GM21528 (cell line): ENCODE data around the gene POLK.
"Not testable (repeated sequence)": the region's sequence is repeated elsewhere in the genome, so short reads cannot be mapped to it uniquely, and the experiment has no call there.

Source experiments
- ATAC-seq: cut with Tn5 transposase; IDR thresholded peaks from one replicate; pipeline ENCODE4 v1.9.1; 2021; ENCODE audit warnings: mild to moderate bottlenecking, moderate library complexity; ENCODE audit not compliant: unreplicated experiment, low FRiP score

POLK gene

GRCh38 chr5:75545131-75545530 is 33.4 kb downstream of the POLK start:
- ATAC-seq, result no peak

- ATAC-seq, result no peak
Observed at GRCh38 chr5:75546830-75547229, 35.1 kb downstream of the POLK start.

GRCh38 chr5:75547812-75548211 is 36.1 kb downstream of the POLK start:
- ATAC-seq, result no peak

GRCh38 chr5:75550597-75550996 is 38.9 kb downstream of the POLK start:
- ATAC-seq, result no peak

GRCh38 chr5:75551471-75551870 is 39.8 kb downstream of the POLK start:
- ATAC-seq, result no peak

- no peak for ATAC-seq
Observed at GRCh38 chr5:75552764-75553163, 41.1 kb downstream of the POLK start.

- ATAC-seq, result no peak
Observed at GRCh38 chr5:75553358-75553757, 41.7 kb downstream of the POLK start.

GRCh38 chr5:75558221-75558620 is 46.5 kb downstream of the POLK start:
- ATAC-seq, result no peak

GRCh38 chr5:75558981-75559632 is 47.4 kb downstream of the POLK start:
- no peak for ATAC-seq

GRCh38 chr5:75560655-75561054 is 49.0 kb downstream of the POLK start:
- ATAC-seq, result not testable (repeated sequence)

GRCh38 chr5:75565991-75566709 is 54.5 kb downstream of the POLK start:
- peak; percentile 6 for ATAC-seq

- peak; percentile 77 for ATAC-seq
Observed at GRCh38 chr5:75566710-75567309, 55.1 kb downstream of the POLK start.

GRCh38 chr5:75567710-75568109 is 56.0 kb downstream of the POLK start:
- ATAC-seq, result no peak

GRCh38 chr5:75568202-75568601 is 56.5 kb downstream of the POLK start:
- ATAC-seq, result no peak

- ATAC-seq, result no peak
Observed at GRCh38 chr5:75571547-75571946, 59.9 kb downstream of the POLK start.

- peak; percentile 21 for ATAC-seq
Observed at GRCh38 chr5:75574791-75575190, 63.1 kb downstream of the POLK start.

GRCh38 chr5:75578280-75578679 is 66.6 kb downstream of the POLK start:
- ATAC-seq, result not testable (repeated sequence)

GRCh38 chr5:75584641-75585040 is 73.0 kb downstream of the POLK start:
- ATAC-seq, result no peak

GRCh38 chr5:75588666-75589065 is 77.0 kb downstream of the POLK start:
- no peak for ATAC-seq

GRCh38 chr5:75600535-75600934 is 88.8 kb downstream of the POLK start:
- ATAC-seq, result no peak

- ATAC-seq, result no peak
Observed at GRCh38 chr5:75601567-75601966, 89.9 kb downstream of the POLK start.

- no peak for ATAC-seq
Observed at GRCh38 chr5:75601996-75602395, 90.3 kb downstream of the POLK start.
